GM19463 (cell line): ENCODE data around the gene LAMTOR4.
"Not testable (repeated sequence)": the region's sequence is repeated elsewhere in the genome, so short reads cannot be mapped to it uniquely, and the experiment has no call there.

Experiments
- ATAC-seq: cut with Tn5 transposase; IDR thresholded peaks from one replicate; pipeline ENCODE4 v1.9.1; 2021; ENCODE audit warnings: mild to moderate bottlenecking, moderate library complexity; ENCODE audit not compliant: unreplicated experiment

Gene LAMTOR4

DNA sequence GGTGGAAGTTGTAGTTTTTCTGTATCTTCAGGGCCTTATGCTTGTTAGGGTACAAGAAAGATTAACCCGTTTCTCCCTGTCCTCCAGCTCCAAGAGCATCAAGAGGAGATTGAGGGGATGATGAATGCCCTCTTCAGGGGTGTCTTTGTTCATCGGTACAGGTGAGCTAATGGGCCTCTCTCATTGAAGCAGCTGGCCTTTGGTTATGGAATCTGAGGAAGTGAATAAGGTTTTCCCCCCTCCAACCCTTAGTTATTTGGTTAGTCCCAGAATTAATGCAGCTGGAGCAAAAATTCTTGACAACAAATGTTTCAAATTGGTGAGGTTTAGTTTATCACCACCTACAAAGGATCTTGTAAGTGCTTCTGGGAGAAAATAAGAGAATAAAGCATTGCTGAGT, 46.5 kb downstream of the LAMTOR4 start:
- no peak for ATAC-seq

DNA sequence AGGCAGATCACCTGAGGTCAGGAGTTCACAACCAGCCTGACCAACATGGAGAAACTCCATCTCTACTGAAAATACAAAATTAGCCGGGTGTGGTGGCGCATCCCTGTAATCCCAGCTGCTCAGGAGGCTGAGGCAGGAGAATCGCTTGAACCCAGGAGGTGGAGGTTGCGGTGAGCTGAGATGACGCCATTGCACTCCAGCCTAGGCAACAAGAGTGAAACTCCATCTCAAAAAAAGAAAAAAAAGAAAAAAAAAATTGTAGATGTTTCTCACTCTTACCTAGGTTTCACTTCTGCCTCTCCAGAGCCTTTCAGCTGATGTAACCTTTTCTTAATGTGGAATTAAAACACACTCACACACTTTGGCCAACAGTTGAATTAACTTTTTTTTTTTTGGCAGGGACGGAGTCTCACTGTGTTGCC, 47.2 kb downstream of the LAMTOR4 start:
- not testable (repeated sequence) for ATAC-seq

- no peak for ATAC-seq
Observed at GRCh38 chr7:100198266-100198665, 49.5 kb downstream of the LAMTOR4 start.

DNA sequence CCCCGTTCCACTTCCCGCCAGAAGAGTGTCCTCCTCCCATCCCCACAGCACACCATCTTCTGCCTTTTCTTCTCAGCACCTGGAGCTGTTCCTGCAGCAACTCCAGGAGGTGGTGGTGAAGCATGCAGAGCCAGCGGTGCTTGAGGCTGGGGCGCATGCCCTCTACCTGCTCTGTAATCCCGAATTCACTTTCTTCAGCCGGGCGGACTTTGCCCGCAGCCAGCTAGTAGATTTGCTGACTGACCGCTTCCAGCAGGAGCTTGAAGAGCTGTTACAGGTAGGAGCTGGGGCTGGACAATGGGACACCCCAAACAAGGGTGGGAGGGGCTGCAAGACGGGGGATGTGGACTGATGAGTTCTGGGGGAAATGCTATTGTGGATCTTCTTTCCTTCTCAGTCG, 52.0 kb downstream of the LAMTOR4 start:
- ATAC-seq: no peak
